ENCODE results near the gene SCYL1.
A peak's percentile ranks its signal among the peaks of the same experiment; 100 is the strongest.

Gene SCYL1

GRCh38 chr11:65525546-65526480, 930 bp downstream of the SCYL1 start:
- Mint-ChIP-seq H3K4me1 (peaks cover 33% of the 10 kb centered on the region), H3K27ac (ENCODE audit: low read depth) (peak overlapping the region; percentile 82), H3K36me3 (ENCODE audit: insufficient read depth) (peaks cover 17% of the 10 kb centered on the region), H3K4me3 (peak overlapping the region; percentile 84), H3K9me3 (no peaks in the 10 kb centered on the region), H3K27me3 (no peaks in the 10 kb centered on the region)
- DNase-seq (ENCODE audit: low spot score in 2 of 2) (no peak), ATAC-seq (replicated peaks; ENCODE audit: extremely low read depth, poor library complexity, severe bottlenecking) (peak; percentile 47)

DNA sequence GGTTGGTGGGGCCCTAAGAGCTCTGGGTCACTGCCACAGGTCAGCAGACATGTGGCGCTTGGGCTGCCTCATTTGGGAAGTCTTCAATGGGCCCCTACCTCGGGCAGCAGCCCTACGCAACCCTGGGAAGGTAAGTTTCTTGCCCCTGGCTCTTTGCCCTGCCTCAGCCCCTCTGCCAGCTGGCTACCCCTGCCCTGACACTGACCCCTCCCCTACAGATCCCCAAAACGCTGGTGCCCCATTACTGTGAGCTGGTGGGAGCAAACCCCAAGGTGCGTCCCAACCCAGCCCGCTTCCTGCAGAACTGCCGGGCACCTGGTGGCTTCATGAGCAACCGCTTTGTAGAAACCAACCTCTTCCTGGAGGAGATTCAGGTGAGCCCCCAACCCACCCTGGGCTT, 1.9 kb downstream of the SCYL1 start:
- H3K4me1 Mint-ChIP-seq = peaks cover 33% of the 10 kb centered on the region
- ATAC-seq (replicated peaks; ENCODE audit: extremely low read depth, poor library complexity, severe bottlenecking) = no peak
- H3K9me3 Mint-ChIP-seq = no peaks in the 10 kb centered on the region
- no peaks in the 10 kb centered on the region for H3K27me3 Mint-ChIP-seq
- peaks cover 23% of the 10 kb centered on the region for H3K36me3 Mint-ChIP-seq (ENCODE audit: insufficient read depth)
- DNase-seq (ENCODE audit: low spot score in 2 of 2) = no peak
- H3K4me3 Mint-ChIP-seq = peak overlapping the region; percentile 65
- no peak overlapping the region for H3K27ac Mint-ChIP-seq (ENCODE audit: low read depth)

DNA sequence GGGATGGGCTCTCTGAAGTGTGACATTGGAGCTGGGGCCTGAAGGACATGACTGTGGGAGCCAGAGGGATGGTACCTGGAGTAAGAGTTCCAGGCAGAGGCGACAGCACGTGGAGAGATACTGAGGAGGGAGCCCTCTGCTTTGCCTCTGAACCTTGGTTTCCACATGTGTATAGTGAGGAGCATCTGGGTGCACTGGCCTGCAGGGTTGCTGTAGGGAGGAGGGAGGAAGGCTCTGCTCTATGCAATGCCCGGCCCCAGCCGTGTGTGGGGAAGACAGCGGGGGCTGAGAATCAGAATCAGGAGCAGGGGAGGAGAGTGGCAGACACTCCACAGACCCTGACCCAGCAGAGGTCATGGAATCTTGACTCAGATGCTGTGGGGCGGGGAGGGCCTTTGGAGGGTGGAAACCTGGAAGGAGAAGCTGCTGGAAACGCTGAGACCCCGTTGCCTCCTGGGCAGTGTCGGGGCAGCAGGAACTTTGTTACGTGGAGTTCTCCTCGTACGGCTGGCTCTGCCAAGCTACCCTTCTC, 4.0 kb downstream of the SCYL1 start:
- Mint-ChIP-seq H3K27ac (ENCODE audit: low read depth) (no peak overlapping the region), H3K9me3 (no peaks in the 10 kb centered on the region), H3K4me3 (no peak overlapping the region), H3K36me3 (ENCODE audit: insufficient read depth) (peaks cover 34% of the 10 kb centered on the region), H3K27me3 (no peaks in the 10 kb centered on the region), H3K4me1 (peaks cover 20% of the 10 kb centered on the region)
- no peak for DNase-seq (ENCODE audit: low spot score in 2 of 2)
- no peak for ATAC-seq (replicated peaks; ENCODE audit: extremely low read depth, poor library complexity, severe bottlenecking)

GRCh38 chr11:65529475-65530156, 4.7 kb downstream of the SCYL1 start:
- Mint-ChIP-seq H3K27ac (ENCODE audit: low read depth) (no peak overlapping the region), H3K4me1 (peaks cover 13% of the 10 kb centered on the region), H3K27me3 (no peaks in the 10 kb centered on the region), H3K4me3 (no peak overlapping the region), H3K36me3 (ENCODE audit: insufficient read depth) (peaks cover 38% of the 10 kb centered on the region), H3K9me3 (no peaks in the 10 kb centered on the region)
- no peak for ATAC-seq (replicated peaks; ENCODE audit: extremely low read depth, poor library complexity, severe bottlenecking)
- no peak for DNase-seq (ENCODE audit: low spot score in 2 of 2)

GRCh38 chr11:65530157-65530496, 5.2 kb downstream of the SCYL1 start:
- H3K9me3 Mint-ChIP-seq = no peaks in the 10 kb centered on the region
- DNase-seq (ENCODE audit: low spot score in 2 of 2) (no peak), ATAC-seq (replicated peaks; ENCODE audit: extremely low read depth, poor library complexity, severe bottlenecking) (peak; percentile 57)
- no peaks in the 10 kb centered on the region for H3K27me3 Mint-ChIP-seq
- H3K4me3 Mint-ChIP-seq = no peak overlapping the region
- no peak overlapping the region for H3K27ac Mint-ChIP-seq (ENCODE audit: low read depth)
- peaks cover 38% of the 10 kb centered on the region for H3K36me3 Mint-ChIP-seq (ENCODE audit: insufficient read depth)
- H3K4me1 Mint-ChIP-seq = peaks cover 12% of the 10 kb centered on the region

GRCh38 chr11:65532388-65533064, 7.6 kb downstream of the SCYL1 start:
- Mint-ChIP-seq H3K27ac (ENCODE audit: low read depth) (no peak overlapping the region), H3K4me1 (no peaks in the 10 kb centered on the region), H3K27me3 (no peaks in the 10 kb centered on the region), H3K9me3 (no peaks in the 10 kb centered on the region), H3K4me3 (no peak overlapping the region), H3K36me3 (ENCODE audit: insufficient read depth) (peaks cover 39% of the 10 kb centered on the region)
- ATAC-seq (replicated peaks; ENCODE audit: extremely low read depth, poor library complexity, severe bottlenecking) = no peak
- no peak for DNase-seq (ENCODE audit: low spot score in 2 of 2)

GRCh38 chr11:65535102-65535501, 10.2 kb downstream of the SCYL1 start:
- Mint-ChIP-seq H3K27ac (ENCODE audit: low read depth) (no peak overlapping the region), H3K9me3 (no peaks in the 10 kb centered on the region), H3K4me3 (no peak overlapping the region), H3K4me1 (no peaks in the 10 kb centered on the region), H3K36me3 (ENCODE audit: insufficient read depth) (peaks cover 34% of the 10 kb centered on the region), H3K27me3 (no peaks in the 10 kb centered on the region)
- DNase-seq (ENCODE audit: low spot score in 2 of 2) (no peak), ATAC-seq (replicated peaks; ENCODE audit: extremely low read depth, poor library complexity, severe bottlenecking) (no peak)

GRCh38 chr11:65536412-65537295, 11.8 kb downstream of the SCYL1 start:
- Mint-ChIP-seq H3K27me3 (no peaks in the 10 kb centered on the region), H3K4me3 (no peak overlapping the region), H3K4me1 (peaks cover 5% of the 10 kb centered on the region), H3K36me3 (ENCODE audit: insufficient read depth) (peaks cover 25% of the 10 kb centered on the region), H3K27ac (ENCODE audit: low read depth) (peak overlapping the region; percentile 17), H3K9me3 (no peaks in the 10 kb centered on the region)
- DNase-seq (ENCODE audit: low spot score in 2 of 2) = no peak
- ATAC-seq (replicated peaks; ENCODE audit: extremely low read depth, poor library complexity, severe bottlenecking) = no peak

- ATAC-seq (replicated peaks; ENCODE audit: extremely low read depth, poor library complexity, severe bottlenecking) (no peak), DNase-seq (ENCODE audit: low spot score in 2 of 2) (no peak)
- H3K4me1 Mint-ChIP-seq = peaks cover 10% of the 10 kb centered on the region
- no peak overlapping the region for H3K27ac Mint-ChIP-seq (ENCODE audit: low read depth)
- H3K27me3 Mint-ChIP-seq = no peaks in the 10 kb centered on the region
- no peaks in the 10 kb centered on the region for H3K9me3 Mint-ChIP-seq
- peaks cover 21% of the 10 kb centered on the region for H3K36me3 Mint-ChIP-seq (ENCODE audit: insufficient read depth)
- peak overlapping the region; percentile 18 for H3K4me3 Mint-ChIP-seq
Measured at GRCh38 chr11:65537296-65537597, 12.4 kb downstream of the SCYL1 start.

DNA sequence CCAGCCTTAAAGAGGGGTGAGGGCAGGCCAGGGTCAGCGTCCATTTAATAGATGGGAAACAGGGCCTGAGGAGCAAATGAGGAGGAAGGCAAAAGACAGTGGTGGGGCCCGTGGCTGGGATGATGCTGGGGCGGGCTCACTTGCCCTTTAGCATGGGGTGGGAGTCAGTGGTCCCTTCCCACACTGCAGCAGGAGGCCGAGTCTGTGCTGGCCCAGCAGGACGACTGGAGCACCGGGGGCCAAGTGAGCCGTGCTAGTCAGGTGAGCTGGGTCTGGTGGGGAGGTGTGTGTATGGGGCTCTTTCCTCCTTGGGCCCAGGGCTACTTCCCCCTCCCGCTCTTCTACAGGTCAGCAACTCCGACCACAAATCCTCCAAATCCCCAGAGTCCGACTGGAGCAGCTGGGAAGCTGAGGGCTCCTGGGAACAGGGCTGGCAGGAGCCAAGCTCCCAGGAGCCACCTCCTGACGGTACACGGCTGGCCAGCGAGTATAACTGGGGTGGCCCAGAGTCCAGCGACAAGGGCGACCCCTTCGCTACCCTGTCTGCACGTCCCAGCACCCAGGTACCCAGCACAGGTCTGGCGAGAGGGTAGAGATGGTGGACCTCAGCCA, 12.8 kb downstream of the SCYL1 start:
- Mint-ChIP-seq H3K4me1 (peaks cover 10% of the 10 kb centered on the region), H3K4me3 (peak overlapping the region; percentile 18), H3K27ac (ENCODE audit: low read depth) (no peak overlapping the region), H3K36me3 (ENCODE audit: insufficient read depth) (peaks cover 20% of the 10 kb centered on the region), H3K9me3 (no peaks in the 10 kb centered on the region), H3K27me3 (no peaks in the 10 kb centered on the region)
- ATAC-seq (replicated peaks; ENCODE audit: extremely low read depth, poor library complexity, severe bottlenecking) (no peak), DNase-seq (ENCODE audit: low spot score in 2 of 2) (no peak)

DNA sequence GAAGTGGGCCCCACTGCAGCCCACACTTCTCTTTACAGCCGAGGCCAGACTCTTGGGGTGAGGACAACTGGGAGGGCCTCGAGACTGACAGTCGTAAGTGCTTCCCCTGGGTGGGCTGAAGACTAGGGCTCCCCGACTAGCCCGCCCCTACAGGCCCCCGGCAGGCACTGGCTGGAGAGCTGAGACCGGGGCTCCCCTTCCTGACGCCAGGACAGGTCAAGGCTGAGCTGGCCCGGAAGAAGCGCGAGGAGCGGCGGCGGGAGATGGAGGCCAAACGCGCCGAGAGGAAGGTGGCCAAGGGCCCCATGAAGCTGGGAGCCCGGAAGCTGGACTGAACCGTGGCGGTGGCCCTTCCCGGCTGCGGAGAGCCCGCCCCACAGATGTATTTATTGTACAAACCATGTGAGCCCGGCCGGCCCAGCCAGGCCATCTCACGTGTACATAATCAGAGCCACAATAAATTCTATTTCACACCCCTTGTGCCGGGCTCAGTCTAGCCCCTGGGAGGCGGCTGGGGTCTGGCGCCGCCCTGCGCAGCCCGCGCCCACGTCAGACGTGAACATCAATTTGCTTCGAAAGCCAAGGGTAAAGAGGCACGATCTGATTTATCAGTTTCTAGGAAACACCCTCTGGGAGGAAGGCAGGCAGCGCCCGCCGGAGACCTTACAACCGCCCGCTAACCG, 13.5 kb downstream of the SCYL1 start:
- H3K4me3 Mint-ChIP-seq = peak overlapping the region; percentile 18
- peaks cover 10% of the 10 kb centered on the region for H3K4me1 Mint-ChIP-seq
- ATAC-seq (replicated peaks; ENCODE audit: extremely low read depth, poor library complexity, severe bottlenecking) = no peak
- peaks cover 16% of the 10 kb centered on the region for H3K36me3 Mint-ChIP-seq (ENCODE audit: insufficient read depth)
- no peak for DNase-seq (ENCODE audit: low spot score in 2 of 2)
- no peaks in the 10 kb centered on the region for H3K9me3 Mint-ChIP-seq
- H3K27me3 Mint-ChIP-seq = no peaks in the 10 kb centered on the region
- H3K27ac Mint-ChIP-seq (ENCODE audit: low read depth) = no peak overlapping the region

Measured in central memory CD8-positive, alpha-beta T cell (primary cell).